ENCODE results near the gene TOR1A.

GRCh38 chr9:129770741-129771140, 53.2 kb downstream of the TOR1A start:
- no peak for TF ChIP-seq CTCF (IDR thresholded peaks at IDR 0.05)
- no peak for TF ChIP-seq POLR2AphosphoS5 (IDR thresholded peaks at IDR 0.05)
- TF ChIP-seq POLR2A (IDR thresholded peaks at IDR 0.05; ENCODE audit: low read depth), result no peak
- TF ChIP-seq EP300 (IDR thresholded peaks at IDR 0.05), result no peak
